Measurements from ENCODE around the gene CNOT11.
"Not testable (repeated sequence)": the region's sequence is repeated elsewhere in the genome, so short reads cannot be mapped to it uniquely, and the experiment has no call there.

CNOT11 gene

DNA sequence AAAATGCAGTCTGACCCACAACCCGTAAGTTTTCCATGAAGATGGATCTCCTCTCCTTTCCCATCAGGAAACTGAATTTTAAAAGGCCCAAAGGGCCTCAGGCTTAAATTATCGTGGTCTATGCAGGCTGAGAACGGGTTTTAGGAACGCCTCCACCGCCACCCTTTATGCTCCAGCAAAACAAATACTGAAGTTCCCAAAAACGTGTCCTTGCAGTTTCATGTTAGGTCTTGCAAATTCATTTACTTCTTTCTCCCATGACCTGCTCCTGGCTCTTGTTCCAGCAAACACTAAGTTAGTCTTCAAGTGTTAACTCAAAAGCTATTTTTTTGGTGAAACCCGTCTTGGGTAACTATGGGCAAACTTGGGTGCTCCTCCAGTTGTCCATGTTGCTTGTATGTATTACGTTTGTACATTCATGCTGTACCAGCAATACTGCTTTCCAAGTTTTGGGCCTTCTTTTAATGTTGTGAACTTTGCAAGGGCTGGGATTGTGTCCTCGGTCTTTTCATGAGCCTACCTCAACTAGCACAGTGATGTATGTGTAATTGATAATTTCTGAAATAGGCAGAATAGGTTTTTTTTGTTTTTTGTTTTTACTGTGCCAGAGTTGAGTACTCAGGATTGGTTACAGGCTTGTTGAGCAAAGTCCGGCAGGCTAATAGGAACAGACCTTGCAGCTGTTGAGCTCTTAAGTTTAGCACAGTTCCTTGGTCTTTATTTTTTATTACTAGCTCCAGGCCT, 57.6 kb downstream of the CNOT11 start:
- no peak for DNase-seq (ENCODE audit: low read depth)

DNA sequence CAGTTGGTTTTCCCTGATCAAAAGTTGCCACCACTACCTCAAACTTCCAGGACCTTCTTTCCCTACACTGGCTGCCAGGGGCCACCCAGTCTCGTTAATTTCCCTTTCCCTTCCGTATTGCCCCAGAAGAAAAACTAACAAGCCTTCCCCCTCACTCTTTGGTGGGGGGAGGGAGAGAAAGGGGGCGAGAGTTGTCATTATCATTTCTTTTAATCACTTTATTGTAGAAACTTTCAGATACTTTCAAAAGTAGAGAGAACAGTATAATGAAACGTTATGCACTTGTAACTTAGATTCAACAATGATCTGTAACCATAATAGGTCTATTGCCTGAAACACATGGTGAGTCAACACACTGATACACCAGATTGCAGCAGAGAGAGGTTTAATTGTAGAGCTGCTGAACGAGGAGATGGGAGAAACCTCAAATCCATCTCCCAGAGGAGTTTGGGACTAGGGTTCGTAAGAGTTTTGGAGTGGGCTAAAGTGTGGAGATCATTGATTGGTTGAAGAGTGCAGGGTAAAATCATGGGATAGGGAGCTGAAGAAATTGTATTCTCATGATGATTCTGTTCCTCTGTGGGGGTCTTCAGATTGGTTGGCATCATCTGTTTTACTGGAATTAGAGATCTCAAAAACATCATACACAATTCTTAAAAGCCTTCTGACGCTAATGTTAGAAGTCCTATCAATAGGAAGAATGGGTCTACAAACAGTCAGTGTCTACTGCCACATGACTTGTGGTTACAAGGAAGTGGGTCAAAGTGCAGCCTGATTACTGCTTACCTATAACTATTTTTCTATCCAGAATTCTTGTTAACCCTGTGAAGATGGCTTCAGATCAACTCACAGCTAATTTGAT, 58.4 kb downstream of the CNOT11 start:
- no peak for DNase-seq (ENCODE audit: low read depth)

DNA sequence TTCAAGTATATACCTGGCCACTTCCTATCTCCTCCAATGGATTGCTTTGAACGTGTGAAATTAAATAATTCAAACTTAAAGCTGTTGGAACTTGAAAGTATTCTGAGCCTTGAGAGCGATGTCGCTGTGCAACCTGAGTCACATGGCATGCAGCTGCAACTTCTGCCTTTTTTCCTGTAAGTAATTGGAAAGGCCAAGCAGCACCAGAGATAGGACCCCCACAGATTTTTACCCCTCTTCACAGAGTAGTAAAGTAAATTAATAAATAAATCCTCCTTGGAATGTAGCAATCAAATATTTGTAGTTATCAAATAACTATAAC, 59.0 kb downstream of the CNOT11 start:
- no peak for DNase-seq (ENCODE audit: low read depth)

DNA sequence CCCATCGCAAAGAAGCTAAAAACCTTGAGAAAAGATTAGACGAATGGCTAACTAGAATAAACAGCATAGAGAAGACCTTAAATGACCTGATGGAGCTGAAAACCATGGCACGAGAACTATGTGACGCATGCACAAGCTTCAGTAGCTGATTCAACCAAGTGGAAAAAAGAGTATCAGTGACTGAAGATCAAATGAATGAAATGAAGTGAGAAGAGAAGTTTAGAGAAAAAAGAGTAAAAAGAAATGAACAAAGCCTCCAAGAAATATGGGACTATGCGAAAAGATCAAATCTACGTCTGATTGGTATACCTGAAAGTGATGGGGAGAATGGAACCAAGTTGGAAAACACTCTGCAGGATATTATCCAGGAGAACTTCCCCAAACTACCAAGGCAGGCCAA, 63.9 kb downstream of the CNOT11 start:
- DNase-seq (ENCODE audit: low read depth) = not testable (repeated sequence)
